ENCODE results near the gene MED17. TPM values are rescaled to one million over a fixed set of nuclear protein-coding genes. Genes with fewer than 3 reads are reported as not detected.

The MED17 gene
- total RNA-seq, 1 donor from 2014 or later, result 27.0 TPM

GRCh38 chr11:93814966-93815633 lies 31.0 kb downstream of the MED17 start:
- DNase-seq (ENCODE audit: low read depth, low spot score), result no peak

- no peak for DNase-seq (ENCODE audit: low read depth, low spot score)
Observed at GRCh38 chr11:93817426-93818348, 33.6 kb downstream of the MED17 start.

DNA sequence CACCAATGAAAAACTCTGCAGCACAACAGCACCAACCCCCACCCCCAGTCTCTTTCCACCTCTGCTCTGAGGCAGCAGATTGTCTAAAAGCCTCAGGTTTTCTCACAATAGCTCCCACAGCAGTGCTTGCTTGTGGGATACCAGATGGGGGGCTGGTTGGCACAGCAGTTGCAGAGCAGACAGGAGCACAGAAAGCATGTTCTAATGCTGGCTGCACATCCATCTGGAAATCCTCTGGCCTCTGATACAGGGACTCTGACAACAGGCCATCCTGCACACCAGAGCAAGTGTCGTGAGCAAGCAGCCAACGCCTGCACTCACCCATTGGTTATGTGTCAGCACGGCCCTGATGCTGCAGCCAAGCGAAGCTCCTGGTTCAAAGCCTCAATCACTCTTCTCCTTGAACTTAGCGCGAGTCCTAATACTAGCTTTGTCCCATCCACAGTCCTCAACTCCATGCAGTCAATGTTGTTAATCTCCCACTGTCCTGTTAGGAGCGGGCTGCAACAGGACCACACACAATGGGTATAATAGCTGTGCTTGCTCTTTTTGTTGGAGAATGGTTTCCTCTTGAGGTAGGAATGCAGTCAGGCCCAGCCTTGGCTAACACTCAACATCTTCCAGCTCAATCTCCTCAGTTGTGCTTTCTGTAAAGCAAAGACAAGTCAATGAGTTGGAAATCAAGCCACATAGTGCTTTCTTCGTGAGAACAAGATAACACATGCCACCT lies 36.0 kb downstream of the MED17 start:
- no peak for DNase-seq (ENCODE audit: low read depth, low spot score)

DNA sequence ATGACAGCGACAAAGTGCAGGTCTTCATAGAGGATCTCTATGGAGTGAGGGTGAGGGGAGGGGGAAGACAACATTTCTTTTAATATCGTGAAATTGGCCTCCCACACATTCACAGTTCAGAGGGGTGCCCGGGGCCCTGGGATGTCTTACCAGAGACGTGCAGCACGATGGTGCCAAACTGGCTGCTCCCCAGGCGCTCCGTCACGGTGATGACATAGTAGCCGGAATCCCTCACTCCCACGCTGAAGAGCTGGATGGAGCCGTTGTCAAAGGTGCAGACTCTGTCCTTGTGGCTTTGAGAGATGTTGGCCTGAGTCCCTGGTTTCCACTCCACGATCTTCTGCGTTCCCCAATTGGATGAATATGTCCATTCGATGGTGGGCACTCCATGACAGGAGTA lies 36.8 kb downstream of the MED17 start:
- no peak for DNase-seq (ENCODE audit: low read depth, low spot score)

DNA sequence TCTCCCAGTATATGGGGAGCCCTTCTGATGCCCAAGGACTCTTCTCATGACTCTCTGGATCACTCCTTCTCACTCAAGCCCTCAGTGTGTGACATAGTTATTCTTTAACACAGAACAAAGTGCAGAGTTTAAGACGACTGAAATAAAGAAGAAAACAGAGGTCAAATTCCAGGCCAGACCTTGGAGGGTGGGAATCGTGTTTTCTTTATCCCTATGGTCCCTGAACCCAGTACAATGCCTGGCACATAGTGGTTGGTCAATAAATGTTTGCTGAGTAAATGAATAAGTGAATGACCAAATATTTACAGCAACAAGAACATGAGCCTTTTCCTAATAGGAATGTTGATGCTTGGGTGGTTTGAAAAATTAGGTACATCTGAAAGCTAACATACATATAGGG lies 37.5 kb downstream of the MED17 start:
- DNase-seq (ENCODE audit: low read depth, low spot score), result no peak

DNA sequence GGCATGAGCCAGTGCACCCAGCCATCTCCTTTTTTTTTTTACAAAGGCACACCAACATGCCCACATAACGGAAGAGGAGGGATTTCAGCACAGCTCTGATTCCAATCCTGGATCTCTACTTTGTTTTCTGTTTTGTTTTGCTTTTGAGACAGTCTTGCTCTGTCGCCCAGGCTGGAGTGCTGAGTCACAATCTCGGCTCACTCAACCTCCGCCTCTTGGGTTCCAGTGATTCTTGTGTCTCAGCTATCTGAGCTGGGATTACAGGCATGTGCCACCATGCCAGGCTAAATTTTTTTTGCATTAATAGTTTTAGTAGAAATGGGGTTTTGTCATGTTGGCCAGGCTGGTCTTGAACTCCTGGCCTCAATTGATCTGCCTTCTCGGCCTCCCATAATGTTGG lies 38.3 kb downstream of the MED17 start:
- DNase-seq (ENCODE audit: low read depth, low spot score), result no peak

GRCh38 chr11:93823210-93823609 lies 39.1 kb downstream of the MED17 start:
- no peak for DNase-seq (ENCODE audit: low read depth, low spot score)

DNA sequence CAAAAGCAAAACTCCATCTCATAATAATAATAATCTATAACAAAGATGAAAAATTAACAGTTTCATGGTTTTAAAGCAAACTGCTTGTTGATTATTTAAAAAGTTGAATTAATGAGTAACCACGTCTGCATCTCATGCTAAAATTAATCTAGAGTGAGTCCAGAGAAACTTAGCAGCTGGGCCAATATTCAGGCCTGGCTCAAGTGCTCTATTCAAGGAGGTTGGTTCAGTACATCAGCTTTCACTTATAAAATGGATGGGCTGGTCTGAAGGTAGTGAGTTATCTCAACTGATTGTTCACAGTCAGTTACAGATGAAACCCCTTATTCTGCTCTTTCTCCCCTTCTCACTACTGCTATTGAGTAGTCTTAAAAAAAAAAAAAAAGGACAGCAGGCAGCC lies 43.3 kb downstream of the MED17 start:
- no peak for DNase-seq (ENCODE audit: low read depth, low spot score)

DNA sequence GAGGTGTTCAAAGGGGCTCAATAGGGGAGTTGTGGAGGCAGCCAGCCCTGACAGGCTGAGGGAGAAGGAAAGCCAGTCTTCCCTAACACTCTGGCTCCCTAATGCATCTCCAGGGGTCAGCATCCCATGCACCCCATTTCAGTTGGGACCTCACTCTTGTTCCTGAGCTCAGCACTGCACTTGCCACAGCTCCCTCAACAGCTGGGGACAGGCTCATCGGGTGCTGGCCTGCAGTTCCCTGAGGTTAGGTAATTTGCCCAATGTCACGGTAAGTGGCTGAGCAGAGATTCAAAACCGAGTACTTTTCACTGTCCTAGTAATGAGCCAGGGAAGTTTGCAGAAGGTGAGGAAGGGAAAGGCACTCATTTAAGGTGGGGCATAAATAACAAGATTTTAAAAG lies 45.5 kb downstream of the MED17 start:
- DNase-seq (ENCODE audit: low read depth, low spot score), result no peak

DNA sequence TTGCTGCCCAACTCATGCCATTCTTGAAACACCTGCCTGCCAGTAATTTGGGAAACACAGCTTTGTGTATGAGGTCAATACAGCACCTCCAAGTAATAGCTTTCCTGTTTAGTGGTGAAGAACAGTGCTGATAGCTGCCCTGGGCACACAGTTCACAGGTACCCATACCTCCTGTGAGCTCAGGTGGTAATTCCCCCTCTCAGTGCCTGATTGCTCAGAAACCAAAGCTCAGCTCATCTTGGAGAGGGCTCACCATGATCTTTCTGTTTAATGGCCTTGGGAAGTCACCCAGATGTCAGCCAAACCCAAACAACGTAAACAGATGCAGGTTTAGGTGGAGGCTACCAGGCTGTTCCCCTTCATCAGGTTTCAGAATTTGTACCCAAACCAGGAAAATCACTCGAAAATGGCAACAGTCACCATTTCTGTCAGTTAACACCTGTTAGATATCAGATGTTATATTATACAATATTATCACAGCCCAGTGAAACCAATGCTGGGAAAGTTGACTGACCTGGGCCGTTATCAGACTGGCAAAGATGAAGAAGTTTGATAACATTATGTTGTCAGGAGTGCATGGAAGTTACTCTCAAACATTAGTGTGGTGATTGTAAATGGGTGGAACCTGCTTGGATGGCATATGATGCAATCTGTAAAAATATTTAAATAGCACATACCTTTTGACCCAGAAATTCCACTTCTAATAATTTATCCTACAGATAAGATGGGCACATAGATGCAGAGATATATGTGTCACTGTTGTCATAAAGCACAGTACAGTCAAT lies 47.5 kb downstream of the MED17 start:
- DNase-seq (ENCODE audit: low read depth, low spot score), result no peak

DNA sequence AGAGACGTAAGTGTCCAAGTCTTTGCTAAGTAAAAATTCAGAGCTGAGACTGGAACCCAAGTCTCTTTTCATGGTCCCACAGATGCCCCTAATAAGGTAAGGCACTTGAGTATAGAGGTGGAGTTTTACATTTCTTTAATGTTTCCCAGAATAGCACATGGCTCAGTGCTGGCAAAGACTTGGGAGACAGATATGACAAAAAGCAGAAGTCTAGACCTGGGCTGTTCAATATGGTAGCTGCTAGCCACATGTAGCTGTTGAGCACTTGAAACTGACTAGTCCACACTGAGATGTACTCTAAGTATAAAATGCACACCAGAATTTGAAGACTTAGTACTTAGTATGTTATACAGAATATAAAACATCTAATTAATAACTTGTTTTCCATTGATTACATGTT lies 48.7 kb downstream of the MED17 start:
- no peak for DNase-seq (ENCODE audit: low read depth, low spot score)

DNA sequence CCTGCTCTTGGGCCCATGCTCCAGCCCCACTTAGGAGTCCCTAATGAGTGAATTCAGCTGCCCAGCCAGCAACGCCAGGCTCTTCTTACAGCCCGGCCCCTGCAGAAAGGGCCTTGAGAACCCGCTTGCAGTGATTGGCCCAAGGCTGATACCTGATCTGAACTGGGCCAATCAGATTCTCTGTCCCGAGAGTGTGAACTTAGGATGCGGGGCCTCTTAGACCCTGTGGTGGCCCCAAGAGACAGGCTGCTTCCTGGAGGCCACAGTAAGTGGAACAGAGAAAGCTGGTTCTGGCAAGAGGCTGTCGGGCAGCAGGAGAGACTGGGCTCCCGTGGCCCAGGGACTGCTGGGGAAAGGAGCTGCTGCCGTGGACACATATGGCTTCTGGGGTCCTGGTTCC lies 54.9 kb downstream of the MED17 start:
- DNase-seq (ENCODE audit: low read depth, low spot score), result no peak

- no peak for DNase-seq (ENCODE audit: low read depth, low spot score)
Observed at GRCh38 chr11:93840180-93840579, 56.1 kb downstream of the MED17 start.

- no peak for DNase-seq (ENCODE audit: low read depth, low spot score)
Observed at GRCh38 chr11:93840981-93841380, 56.9 kb downstream of the MED17 start.

- DNase-seq (ENCODE audit: low read depth, low spot score), result no peak
Observed at GRCh38 chr11:93841446-93841845, 57.4 kb downstream of the MED17 start.

DNA sequence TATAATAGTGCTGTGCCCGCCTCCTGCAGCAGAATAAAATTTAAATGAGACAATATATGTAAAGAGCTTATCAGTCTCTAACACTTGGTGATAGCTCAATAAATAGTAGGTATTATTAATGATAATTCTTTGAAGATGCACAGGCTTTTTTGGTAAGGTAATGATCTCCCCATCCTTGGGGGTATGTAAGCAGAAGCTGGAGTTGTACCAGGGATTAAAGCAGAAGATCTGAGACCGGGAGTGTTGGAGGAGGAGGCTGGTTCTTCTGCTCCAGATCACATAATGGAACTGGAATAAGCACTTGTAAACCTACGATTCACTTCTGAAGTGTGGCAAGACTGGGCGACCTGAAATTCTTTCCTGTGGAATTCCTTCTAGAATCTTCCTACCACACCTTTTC lies 58.0 kb downstream of the MED17 start:
- no peak for DNase-seq (ENCODE audit: low read depth, low spot score)

DNA sequence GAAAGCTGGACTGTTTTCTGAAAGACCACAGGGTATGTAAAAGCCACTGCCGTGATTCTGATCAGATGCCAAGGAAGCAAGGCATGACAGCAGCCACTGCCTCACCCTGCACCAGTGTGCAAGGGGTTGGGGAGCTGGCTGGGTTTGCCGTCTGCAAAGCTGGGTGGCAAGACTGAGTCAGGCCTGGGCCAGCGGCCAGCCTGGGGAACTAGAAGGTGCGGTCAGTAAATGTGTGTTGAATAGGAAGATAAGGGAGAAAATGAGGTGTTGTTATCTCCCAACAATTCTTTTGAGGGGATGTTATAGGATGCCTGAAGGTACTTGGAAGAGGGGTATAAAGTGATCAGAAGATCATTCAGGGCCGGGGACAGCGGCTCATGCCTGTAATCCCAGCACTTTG lies 58.4 kb downstream of the MED17 start:
- DNase-seq (ENCODE audit: low read depth, low spot score), result no peak

GRCh38 chr11:93843906-93844305 lies 59.8 kb downstream of the MED17 start:
- no peak for DNase-seq (ENCODE audit: low read depth, low spot score)

- DNase-seq (ENCODE audit: low read depth, low spot score), result no peak
Observed at GRCh38 chr11:93844568-93844967, 60.5 kb downstream of the MED17 start.

DNA sequence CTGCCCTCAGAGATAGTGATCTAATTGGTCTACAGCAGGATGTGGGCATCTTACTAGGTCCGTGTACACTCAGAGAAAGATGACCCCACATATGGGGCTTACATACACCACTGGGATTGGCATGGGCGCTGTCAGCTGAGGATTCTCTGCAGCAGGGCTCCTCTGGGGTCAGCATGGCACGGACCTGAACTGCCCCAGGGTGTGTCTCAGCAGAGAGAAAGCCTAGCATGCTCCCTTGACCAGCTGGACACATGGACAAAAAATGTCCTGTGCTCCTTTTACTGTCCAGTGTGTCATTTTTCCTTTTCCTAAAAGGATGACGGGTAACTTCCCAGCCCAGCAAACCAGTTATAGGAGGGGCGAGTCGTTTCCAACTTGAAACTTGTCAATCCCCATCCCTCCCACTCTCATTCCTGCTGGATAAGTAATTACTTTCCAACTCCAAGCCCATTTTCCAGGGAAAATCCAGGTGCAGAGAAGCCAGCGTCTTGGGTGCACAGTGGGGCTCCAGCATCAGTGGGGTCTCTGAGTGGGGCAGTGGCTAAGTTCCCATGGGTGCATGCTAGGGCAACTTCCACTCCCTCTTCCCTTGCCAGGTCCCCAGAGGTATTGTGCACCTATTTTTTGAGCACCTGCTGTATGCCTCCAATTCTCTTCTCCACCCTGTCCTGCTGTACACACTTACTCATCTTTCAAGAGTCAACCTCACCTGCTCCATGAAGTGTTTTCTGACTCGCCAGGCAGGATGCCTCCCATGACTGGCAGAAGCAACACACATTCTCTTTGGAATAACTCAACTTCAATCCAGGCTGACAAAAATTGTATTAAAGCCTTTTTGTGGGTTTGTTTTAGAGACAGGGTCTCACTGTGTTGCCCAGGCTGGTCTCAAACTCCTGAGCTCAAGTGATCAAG lies 61.4 kb downstream of the MED17 start:
- DNase-seq (ENCODE audit: low read depth, low spot score), result no peak
